ENCODE data around the gene PABPN1L. TPM values are rescaled to one million over a fixed set of nuclear protein-coding genes. Genes with fewer than 3 reads are reported as not detected.

PABPN1L gene
- total and polyA plus RNA-seq, 12 donors: 0.22 to 3.3 (median 0.62) TPM; not detected in 4

DNA sequence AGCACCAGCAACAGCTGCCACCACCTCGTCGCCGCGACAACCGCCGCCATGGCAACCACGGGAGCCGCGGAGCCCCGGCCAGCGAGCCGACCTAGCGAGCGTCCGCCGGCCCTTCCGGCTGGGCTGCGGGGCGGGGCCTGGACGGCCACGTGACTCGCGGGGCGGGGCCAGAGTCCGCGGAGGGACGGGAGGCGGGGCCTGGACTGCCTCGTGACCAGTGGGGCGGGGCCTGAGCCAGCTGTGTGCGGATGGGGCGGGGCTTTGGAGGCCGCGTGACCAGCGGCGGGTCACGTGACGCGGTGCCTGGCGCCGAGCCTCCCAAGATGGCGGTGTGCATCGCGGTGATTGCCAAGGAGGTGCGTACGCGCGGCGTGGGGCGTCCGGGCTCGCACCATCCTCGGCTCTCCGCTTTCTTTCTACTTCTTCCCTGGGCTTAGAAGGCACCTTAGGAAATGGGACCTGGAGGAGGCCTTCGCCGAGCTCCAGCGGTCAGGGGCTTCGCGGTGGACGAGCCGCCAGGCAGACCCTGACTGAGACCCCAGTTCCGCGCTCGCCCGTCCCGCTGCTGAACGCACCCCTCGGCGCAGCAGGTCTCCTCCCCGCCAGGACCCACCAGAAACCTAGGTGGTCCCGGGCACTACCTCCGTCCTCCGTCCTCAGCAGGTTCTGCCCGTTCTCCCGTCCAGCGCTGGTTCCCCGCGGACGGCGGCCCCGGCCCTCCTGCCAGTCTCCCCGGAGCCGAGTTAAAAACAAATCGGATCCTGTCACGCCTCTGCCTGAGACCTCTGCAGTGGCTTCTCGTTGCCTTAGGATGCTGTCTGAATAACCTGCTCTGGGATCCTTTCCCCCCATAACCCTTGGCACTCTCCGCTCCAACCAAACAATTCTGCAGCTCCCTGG lies 9.4 kb downstream of the PABPN1L start, which contains the start of the genes GALNS and TRAPPC2L:
TSS of gene GALNS (minus strand) at position 120 of the 900 bp plus-strand sequence. CDS start at position 50, 70 bp downstream.
TSS of gene TRAPPC2L (plus strand) at position 300 of the 900 bp plus-strand sequence. CDS start at position 324, 24 bp downstream.
- intact Hi-C loops (cut with DNase I): loop anchor here in 1 of 2 donors (5.0 kb wide), 1 partner anchor 40 kb away; no protein-coding TSS in a partner anchor
- Histone ChIP-seq H3K9me3 (replicated peaks in 1 of 3) (no peaks in the 10 kb centered on the region), H3K4me3 (peak within 1 kb of the TSS; percentile 68 to 97 (median 89)), H3K36me3 (replicated peaks in 1 of 2) (peaks cover 0 to 36% of the 10 kb centered on the region in 2 donors), H3K27ac (peak within 1 kb of the TSS; percentile 36 to 92 (median 86)), H3K4me1 (replicated peaks in 1 of 2) (peaks cover 18 to 60% of the 10 kb centered on the region in 2 donors), H3K27me3 (no peaks in the 10 kb centered on the region)
- peak; percentile 97 to 100 (median 99) for DNase-seq
- peak; percentile 37 to 88 for TF ChIP-seq POLR2A (IDR thresholded peaks at IDR 0.05)
- TF ChIP-seq, protein P1, sequence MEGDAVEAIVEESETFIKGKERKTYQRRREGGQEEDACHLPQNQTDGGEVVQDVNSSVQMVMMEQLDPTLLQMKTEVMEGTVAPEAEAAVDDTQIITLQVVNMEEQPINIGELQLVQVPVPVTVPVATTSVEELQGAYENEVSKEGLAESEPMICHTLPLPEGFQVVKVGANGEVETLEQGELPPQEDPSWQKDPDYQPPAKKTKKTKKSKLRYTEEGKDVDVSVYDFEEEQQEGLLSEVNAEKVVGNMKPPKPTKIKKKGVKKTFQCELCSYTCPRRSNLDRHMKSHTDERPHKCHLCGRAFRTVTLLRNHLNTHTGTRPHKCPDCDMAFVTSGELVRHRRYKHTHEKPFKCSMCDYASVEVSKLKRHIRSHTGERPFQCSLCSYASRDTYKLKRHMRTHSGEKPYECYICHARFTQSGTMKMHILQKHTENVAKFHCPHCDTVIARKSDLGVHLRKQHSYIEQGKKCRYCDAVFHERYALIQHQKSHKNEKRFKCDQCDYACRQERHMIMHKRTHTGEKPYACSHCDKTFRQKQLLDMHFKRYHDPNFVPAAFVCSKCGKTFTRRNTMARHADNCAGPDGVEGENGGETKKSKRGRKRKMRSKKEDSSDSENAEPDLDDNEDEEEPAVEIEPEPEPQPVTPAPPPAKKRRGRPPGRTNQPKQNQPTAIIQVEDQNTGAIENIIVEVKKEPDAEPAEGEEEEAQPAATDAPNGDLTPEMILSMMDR (IDR thresholded peaks at IDR 0.05): peak in 1 of 6 experiments; percentile 2
- WGBS, 4 donors: 0 to 1% (median 0%) methylated on average over 11 to 87 of the region's 87 CpGs

DNA sequence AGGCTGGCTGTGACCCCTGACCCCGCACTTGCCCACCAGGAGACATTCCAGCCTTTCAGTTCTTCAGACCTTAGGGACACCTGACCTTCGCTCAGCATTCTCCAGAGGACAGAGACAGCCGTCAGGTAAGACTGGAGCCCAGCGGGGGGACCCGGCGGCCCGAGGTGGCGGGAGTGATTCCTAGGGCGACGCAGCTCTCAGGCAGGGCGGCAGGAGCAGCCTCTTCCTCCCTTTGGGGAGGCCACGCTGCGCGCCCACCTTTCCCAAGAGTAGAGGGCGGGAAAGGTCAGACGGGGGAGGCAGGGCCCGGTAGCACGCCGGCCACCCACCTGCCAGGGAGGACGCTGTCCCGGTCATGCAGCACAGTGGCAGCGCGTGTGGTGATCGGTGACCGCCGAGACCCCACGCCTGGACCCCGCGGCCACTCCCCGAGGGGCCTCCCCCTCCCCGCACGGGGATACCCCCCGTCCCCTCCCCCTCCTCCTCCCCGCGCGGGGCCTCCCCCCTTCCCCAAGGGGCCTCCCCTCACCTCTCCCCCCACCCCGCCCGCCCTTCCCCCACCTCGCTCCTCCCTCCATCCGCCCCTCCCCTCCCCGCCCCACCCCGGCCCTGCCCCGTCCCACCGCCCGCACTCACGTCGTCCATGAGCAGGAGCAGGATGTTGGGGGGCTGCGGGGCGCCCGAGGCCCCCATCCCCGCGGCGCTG lies 10.2 kb downstream of the PABPN1L start:
- intact Hi-C loops (cut with DNase I): loop anchor here in 1 of 2 donors (5.0 kb wide), 1 partner anchor 39 kb away; no protein-coding TSS in a partner anchor
- Histone ChIP-seq H3K27ac (peak overlapping the region in 2 of 5 donors; percentile 87 to 92), H3K4me1 (replicated peaks in 1 of 2) (peaks cover 15 to 54% of the 10 kb centered on the region in 2 donors), H3K4me3 (peak overlapping the region in 2 of 4 donors; percentile 85 to 93), H3K27me3 (no peaks in the 10 kb centered on the region), H3K9me3 (replicated peaks in 1 of 3) (no peaks in the 10 kb centered on the region), H3K36me3 (replicated peaks in 1 of 2) (peaks cover 0 to 29% of the 10 kb centered on the region in 2 donors)
- TF ChIP-seq, protein P1 (IDR thresholded peaks at IDR 0.05): no peak
- no peak for TF ChIP-seq POLR2A (IDR thresholded peaks at IDR 0.05)
- 10 to 57% (median 22%) methylated on average over 11 to 44 of the region's 53 CpGs for WGBS, 4 donors
- DNase-seq: peak in 4 of 7 donors; percentile 17 to 65 (median 46)

DNA sequence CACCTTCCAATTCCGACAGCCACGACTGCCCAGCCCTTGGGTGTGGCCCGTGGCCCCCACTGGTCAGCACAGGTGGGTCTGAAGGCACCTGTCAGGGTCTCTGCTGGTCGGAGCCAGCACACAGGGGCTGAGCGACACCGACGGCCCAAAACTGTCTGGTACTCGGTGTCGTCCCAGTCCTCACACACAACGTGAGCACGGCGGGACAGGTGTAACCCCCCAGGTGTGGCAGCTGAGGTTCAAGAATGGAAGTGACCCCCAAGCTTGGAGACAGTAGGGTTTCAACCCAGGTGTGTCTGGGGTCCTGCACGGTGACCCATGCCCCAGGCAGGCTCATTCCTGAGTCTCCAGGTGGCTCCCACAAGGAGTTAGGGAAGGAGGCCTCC lies 10.7 kb downstream of the PABPN1L start:
- Histone ChIP-seq H3K27ac (peak overlapping the region in 1 of 5 donors; percentile 87), H3K9me3 (replicated peaks in 1 of 3) (no peaks in the 10 kb centered on the region), H3K36me3 (replicated peaks in 1 of 2) (peaks cover 0 to 25% of the 10 kb centered on the region in 2 donors), H3K4me3 (peak overlapping the region in 1 of 4 donors; percentile 85), H3K27me3 (no peaks in the 10 kb centered on the region), H3K4me1 (replicated peaks in 1 of 2) (peaks cover 13 to 48% of the 10 kb centered on the region in 2 donors)
- TF ChIP-seq, protein P1 (IDR thresholded peaks at IDR 0.05): no peak
- no peak for TF ChIP-seq POLR2A (IDR thresholded peaks at IDR 0.05)
- 66 to 85% (median 80%) methylated on average over 5 to 13 of the region's 13 CpGs for WGBS, 4 donors
- intact Hi-C loops (cut with DNase I): loop anchor here in 1 of 2 donors (5.0 kb wide), 1 partner anchor 38 kb away; no protein-coding TSS in a partner anchor
- DNase-seq: peak in 1 of 7 donors; percentile 55

Measured in adrenal gland (tissue), 12 donors.